HG03565 (cell line): ENCODE data around the gene MXRA7.
"Not testable (repeated sequence)": the region's sequence is repeated elsewhere in the genome, so short reads cannot be mapped to it uniquely, and the experiment has no call there.

Experiments used
- ATAC-seq: cut with Tn5 transposase; IDR thresholded peaks from one replicate; pipeline ENCODE4 v1.9.1; 2021; ENCODE audit warnings: mild to moderate bottlenecking, moderate library complexity; ENCODE audit not compliant: unreplicated experiment

Gene MXRA7

DNA sequence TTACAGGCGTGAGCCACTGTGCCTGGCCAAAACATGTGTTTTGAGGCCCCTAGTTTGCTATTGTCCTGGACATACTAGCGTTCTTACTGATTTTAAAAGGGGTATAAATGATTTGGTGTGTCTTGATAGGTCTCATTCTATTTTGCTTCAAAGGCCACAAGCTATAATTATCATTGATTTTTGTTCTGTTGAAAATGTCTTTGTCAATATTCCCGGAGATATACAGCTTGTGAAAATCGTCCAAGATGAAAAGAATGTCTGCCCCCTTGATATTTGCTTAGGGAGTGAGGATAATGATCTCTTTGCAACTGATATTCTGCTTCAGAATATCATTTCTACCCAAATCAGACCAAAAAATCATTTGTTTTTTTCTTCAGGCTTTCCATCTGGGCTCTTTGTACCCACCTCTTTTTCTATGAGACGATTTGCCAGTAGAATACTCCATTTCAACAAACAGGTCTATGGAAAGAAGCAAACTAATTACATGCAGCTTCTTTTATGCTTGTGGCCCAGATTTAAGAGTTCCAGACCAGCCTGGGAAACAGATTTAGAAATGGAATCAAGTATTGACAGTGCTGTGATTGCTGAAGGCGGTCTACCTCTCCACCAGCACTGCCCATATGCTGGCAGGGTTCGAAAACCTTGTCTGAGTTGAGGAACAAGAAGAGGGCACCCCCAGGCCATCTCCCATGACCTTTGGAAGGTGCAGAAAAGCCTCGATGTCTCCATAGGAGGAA lies 53.1 kb downstream of the MXRA7 start:
- no peak for ATAC-seq

GRCh38 chr17:76654408-76654807 lies 56.4 kb downstream of the MXRA7 start:
- no peak for ATAC-seq

GRCh38 chr17:76650504-76650903 lies 60.3 kb downstream of the MXRA7 start:
- no peak for ATAC-seq

DNA sequence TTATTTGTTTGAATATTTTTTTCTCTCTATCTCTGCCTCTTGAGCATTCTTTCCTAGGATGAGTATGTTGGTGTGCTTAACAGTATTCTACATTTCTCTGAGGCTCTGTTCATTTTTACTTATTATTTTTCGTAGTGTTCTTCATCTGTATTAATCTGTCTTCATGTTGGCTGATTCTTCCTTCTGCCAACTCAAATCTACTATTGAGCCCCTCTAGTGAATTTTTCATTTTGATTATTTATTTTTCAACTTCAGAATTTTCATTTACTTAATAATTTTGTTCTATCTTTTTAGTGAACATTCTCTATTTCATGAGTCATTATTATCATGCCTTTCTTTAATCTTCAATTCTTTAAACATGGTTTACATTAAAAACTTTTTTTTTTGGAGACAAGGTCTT lies 64.1 kb downstream of the MXRA7 start:
- no peak for ATAC-seq

- no peak for ATAC-seq
These were observed 65.3 kb downstream of the MXRA7 start for GRCh38 chr17:76645481-76645880.

- no peak for ATAC-seq
These were observed 65.8 kb downstream of the MXRA7 start for GRCh38 chr17:76644995-76645394.

DNA sequence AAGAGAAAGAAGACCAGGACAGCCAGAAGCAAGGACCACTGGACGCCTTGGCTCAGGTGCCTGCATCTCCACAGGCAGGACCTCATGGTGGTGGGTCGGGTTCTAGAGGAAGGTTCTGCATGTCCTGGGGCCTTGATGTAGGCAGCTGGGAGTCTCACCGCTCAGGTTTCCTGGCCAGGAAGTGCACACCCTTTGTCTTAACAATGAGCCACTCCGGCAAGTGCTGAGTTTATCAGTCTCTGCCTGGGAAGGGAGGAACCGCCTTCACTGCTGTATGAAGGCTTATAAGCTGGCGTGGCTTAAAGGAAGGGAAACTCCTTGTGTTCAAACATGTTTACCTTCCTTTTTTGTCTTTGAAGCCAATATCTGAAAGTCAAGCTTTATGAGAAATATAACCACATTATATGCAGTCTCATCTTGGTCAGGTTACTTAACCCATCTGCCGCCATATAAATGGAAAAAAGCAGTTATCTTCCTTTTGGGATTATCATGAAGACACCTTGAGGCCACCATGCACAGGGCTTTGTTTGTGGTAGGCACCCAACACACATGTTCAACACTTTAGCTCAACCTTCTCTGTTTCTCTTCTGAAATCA lies 67.1 kb downstream of the MXRA7 start, which contains the start of gene ST6GALNAC1:
Gene ST6GALNAC1, minus strand, starts transcription at position 205 of the 596 bp plus-strand sequence. Its CDS starts 119 bp downstream, at position 86.
- no peak for ATAC-seq

DNA sequence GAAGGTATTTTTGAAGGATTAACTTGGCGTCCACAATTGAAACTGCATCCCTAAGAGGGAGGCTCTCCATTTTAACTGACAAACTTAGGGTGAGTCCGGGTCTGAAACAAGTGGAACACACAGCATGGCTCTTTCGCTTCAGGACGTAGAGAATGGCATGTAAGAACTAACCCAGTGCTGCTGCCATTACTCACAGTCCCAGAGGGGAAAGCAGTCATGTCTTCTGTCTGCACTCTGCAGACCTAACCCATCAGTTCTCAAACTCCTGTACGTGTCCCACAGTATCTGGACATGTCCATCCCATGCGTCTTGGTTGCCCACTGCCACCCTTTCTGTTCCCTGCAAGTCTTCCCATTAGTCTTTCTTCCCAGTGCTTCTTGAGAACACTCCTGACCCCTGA lies 67.8 kb downstream of the MXRA7 start:
- no peak for ATAC-seq

GRCh38 chr17:76642032-76642561 lies 68.7 kb downstream of the MXRA7 start:
- no peak for ATAC-seq

GRCh38 chr17:76641501-76641900 lies 69.3 kb downstream of the MXRA7 start:
- ATAC-seq: no peak

DNA sequence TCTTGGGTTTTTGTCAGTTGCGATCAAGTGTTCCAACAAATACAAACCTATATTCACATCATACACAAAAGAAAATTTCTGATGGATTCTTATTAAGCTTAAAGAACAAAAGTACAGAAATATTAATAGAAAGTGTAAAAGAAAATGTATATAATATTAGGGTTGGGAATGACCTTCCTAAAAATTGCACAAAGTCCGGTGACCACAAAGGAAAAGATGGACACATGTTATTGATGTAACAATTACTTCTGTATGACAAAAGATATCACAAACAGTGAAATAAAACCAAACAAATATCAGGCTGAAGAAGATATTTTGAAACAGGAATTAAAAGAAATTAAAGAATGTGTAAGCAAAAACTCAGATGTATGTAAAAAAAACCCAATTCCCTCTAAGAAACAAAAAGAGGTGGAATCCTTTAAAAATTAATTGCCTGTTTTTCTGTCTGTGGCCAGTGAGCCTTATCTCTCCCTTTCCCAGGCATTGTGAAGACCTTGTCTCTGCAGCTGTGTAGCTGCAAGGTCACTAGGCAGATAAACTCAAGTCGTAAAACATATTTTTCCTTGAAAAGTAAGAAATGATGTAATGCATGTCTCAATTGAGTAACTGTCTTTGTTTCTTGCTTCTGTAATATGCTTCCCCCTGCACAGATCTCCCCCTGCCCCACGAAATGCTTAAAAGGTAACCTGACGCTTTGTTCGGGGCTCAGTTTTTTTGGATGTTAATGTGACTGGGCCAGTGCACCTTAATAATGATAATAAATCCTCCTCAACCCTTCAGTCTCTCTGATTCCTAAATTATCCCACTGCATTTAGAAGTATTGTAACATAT lies 70.0 kb downstream of the MXRA7 start:
- ATAC-seq: no peak

DNA sequence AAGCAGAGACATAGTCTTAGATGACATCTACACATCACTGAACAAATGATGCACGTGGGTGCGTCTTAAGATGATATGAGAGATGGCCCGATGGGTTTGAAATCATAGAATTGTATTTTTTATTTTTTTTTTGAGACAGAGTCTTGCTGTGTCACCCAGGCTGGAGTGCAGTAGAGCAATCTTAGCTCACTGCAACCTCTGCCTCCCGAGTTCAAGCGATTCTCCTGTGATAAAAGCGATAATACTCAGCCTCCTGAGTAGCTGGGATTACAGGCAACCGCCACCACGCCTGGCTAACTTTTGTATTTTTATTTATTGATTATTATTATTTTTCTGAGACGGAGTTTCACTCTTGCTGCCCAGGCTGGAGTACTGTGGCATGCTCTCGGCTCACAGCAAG lies 72.5 kb downstream of the MXRA7 start:
- ATAC-seq: no peak

GRCh38 chr17:76636486-76637206 lies 74.1 kb downstream of the MXRA7 start:
- not testable (repeated sequence) for ATAC-seq

GRCh38 chr17:76635659-76636360 lies 75.0 kb downstream of the MXRA7 start:
- no peak for ATAC-seq

DNA sequence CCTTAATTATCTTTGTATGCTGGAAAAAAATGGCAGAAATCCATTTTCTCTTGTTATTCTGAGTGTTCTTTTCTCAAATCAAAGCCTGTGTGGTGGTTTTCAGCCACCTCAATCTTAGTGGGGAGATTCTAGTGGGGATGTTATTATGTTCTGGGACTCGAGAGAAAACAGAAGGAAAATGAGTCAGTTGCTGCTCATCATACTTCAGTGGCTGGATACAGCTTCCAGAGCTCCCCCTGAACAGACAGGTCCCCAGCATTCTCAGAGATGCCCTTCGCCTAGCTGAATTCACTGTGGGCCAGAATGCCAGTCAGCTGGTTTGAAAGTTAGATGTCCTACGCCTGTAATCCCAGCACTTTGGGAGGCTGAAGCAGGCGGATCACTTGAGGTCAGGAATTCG lies 75.7 kb downstream of the MXRA7 start:
- ATAC-seq: no peak

- no peak for ATAC-seq
These were observed 77.0 kb downstream of the MXRA7 start for GRCh38 chr17:76633628-76634328.

GRCh38 chr17:76631821-76632565 lies 78.8 kb downstream of the MXRA7 start:
- ATAC-seq: no peak

- no peak for ATAC-seq
These were observed 80.6 kb downstream of the MXRA7 start for GRCh38 chr17:76630151-76630550.
